ENCODE measurements around the gene POU2F1.

POU2F1 gene

DNA sequence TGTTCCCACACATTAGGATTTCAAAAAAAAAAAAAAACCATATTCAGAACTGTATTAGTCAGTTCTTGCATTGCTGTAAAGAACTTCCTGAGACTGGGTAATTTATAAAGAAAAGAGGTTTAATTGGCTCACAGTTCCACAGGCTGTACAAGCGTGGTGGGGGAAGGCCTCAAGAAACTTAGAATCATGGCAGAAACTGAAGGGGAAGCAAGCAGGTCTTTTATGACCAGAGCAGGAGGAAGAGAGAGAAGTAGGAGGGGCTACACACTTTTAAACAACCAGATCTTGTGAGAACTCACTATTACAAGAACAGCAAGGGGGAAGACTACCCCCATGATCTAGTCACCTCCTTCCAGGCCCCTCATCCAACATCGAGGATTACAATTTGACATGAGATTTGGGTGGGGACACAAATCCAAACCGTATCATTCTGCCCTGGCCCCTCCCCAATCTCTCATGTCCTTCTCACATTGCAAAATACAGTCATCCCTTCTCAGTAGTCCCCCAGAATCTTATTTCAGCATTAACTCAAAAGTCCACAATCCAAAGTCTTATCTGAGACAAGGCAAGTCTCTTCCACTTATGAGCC is 51.8 kb downstream of the POU2F1 start:
- no peak overlapping the region for H3K4me3 ChIP-seq (ENCODE audit: low read depth, low read length)
- TF ChIP-seq, protein P1, sequence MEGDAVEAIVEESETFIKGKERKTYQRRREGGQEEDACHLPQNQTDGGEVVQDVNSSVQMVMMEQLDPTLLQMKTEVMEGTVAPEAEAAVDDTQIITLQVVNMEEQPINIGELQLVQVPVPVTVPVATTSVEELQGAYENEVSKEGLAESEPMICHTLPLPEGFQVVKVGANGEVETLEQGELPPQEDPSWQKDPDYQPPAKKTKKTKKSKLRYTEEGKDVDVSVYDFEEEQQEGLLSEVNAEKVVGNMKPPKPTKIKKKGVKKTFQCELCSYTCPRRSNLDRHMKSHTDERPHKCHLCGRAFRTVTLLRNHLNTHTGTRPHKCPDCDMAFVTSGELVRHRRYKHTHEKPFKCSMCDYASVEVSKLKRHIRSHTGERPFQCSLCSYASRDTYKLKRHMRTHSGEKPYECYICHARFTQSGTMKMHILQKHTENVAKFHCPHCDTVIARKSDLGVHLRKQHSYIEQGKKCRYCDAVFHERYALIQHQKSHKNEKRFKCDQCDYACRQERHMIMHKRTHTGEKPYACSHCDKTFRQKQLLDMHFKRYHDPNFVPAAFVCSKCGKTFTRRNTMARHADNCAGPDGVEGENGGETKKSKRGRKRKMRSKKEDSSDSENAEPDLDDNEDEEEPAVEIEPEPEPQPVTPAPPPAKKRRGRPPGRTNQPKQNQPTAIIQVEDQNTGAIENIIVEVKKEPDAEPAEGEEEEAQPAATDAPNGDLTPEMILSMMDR (IDR thresholded peaks at IDR 0.05; ENCODE audit: low read depth, low read length, missing control alignments) = no peak
- DNase-seq (ENCODE audit: low read depth) = no peak
- in situ Hi-C loops (cut with HindIII; ENCODE audit: low sequenced_read_pairs) = no loop called here

DNA sequence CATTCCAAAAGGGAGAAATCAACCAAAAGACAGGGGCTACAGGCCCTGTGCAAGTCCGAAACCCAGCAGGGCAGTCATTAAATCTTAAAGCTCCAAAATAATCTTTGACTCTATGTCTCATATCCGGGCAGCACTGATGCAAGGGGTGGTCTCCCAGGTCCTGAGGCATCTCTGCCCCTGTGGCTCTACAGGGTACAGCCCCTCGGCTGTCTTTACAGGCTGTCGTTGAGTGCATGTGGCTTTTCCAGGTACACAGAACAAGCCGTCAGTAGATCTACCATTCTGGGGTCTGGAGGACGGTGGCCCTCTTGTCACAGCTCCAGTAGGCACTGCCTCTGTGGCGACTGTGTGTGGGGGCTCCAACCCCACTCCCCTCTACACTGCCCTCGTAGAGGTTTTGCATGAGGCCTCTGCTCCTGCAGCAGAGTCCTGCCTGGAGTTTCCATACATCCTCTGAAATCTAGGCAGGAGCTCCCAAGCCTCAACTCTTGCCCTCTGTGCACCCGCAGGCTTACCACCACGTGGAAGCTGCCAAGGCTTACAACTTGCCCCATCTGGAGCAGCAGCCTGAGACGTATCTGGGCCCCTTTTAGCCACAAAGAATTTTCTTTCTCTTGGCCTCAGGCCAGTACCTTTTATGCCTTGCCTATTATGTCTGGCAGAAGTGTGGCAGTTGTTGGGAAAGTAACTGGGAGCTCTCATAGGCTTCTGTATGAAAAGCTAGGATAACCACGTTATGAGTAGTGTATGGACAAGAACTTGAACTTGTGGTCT is 52.5 kb downstream of the POU2F1 start:
- TF ChIP-seq, protein P1 (IDR thresholded peaks at IDR 0.05; ENCODE audit: low read depth, low read length, missing control alignments) = no peak
- DNase-seq (ENCODE audit: low read depth) = peak; percentile 70
- in situ Hi-C loops (cut with HindIII; ENCODE audit: low sequenced_read_pairs) = no loop called here
- no peak overlapping the region for H3K4me3 ChIP-seq (ENCODE audit: low read depth, low read length)

DNA sequence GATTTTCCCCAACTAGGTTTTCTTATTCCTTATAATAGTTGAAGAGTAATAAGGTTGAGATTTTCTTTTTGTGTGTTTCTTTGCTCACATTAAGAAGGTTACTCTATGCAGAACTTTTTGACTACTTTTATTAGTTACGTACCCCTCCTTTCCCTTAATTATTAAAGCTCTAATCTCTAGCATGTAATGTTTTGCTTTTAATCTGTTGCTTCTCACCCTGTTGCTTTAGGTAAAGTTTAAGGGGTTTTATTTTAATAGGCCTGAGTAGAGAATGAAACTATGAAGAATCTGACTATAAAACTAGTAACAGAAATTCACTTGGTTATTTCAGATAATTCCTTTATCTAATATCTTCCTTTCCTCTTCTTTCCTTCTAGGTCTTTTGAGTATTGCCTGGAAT is 53.4 kb downstream of the POU2F1 start:
- in situ Hi-C loops (cut with HindIII; ENCODE audit: low sequenced_read_pairs) = no loop called here
- TF ChIP-seq, protein P1 (IDR thresholded peaks at IDR 0.05; ENCODE audit: low read depth, low read length, missing control alignments) = no peak
- H3K4me3 ChIP-seq (ENCODE audit: low read depth, low read length) = no peak overlapping the region
- no peak for DNase-seq (ENCODE audit: low read depth)

DNA sequence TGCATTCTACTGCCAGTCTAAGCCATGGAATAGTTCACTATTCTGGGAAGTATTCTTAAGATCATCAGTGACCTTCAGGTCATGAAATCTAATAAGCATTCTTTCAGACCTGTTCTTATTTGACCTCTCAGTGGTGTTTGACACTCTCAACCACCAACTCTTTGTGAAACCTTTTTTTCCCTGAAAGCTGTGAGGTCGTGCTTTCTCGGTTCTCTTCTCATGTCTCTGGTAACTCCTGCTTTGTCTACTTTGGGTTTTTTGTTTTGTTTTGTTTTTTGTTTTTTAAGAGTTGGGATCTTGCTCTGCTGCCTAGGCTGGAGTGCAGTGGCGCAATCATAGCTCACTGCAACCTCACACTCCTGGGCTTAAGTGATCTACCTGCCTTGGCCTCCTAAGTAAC is 56.3 kb downstream of the POU2F1 start:
- no peak for DNase-seq (ENCODE audit: low read depth)
- no peak overlapping the region for H3K4me3 ChIP-seq (ENCODE audit: low read depth, low read length)
- in situ Hi-C loops (cut with HindIII; ENCODE audit: low sequenced_read_pairs) = no loop called here
- TF ChIP-seq, protein P1 (IDR thresholded peaks at IDR 0.05; ENCODE audit: low read depth, low read length, missing control alignments) = no peak

DNA sequence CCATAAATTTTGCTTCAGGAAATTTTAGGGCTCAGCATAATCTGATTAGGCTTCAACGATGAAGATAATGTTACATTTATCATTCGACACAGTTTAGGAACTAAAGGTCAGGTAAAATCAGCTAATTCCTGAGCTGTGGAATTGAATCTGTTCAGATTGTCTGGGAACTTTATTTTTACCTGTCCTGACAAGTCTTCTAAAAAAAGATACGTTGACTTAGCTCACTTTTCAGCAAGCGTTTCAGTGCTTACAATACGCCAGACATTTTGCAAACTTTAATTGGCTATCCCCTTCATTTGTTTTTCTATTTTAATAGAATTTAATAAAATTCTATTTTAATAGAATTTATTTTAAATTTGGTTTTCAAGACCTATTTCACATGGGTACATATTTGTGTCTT is 57.8 kb downstream of the POU2F1 start:
- no peak overlapping the region for H3K4me3 ChIP-seq (ENCODE audit: low read depth, low read length)
- TF ChIP-seq, protein P1 (IDR thresholded peaks at IDR 0.05; ENCODE audit: low read depth, low read length, missing control alignments) = no peak
- DNase-seq (ENCODE audit: low read depth) = no peak
- in situ Hi-C loops (cut with HindIII; ENCODE audit: low sequenced_read_pairs) = no loop called here

DNA sequence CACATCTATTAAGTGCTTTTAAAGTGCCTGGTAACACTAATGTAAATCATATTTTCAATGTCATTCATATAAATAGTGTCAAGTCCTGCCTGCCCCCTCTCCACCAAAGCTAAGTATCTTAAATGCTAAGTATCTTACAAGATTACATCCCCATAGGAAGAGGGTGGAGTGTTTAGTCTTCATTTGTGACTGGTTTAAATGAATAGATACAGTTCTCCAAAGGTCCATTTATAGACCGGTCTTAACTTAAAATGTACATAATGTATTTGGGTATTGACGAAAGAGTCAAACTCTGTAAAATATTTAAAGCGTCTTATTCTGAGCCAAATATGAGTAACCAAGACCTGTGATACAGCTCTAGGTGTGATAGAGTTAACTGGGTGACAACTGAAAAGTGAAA is 60.2 kb downstream of the POU2F1 start:
- in situ Hi-C loops (cut with HindIII; ENCODE audit: low sequenced_read_pairs) = no loop called here
- no peak for DNase-seq (ENCODE audit: low read depth)
- TF ChIP-seq, protein P1 (IDR thresholded peaks at IDR 0.05; ENCODE audit: low read depth, low read length, missing control alignments) = no peak
- H3K4me3 ChIP-seq (ENCODE audit: low read depth, low read length) = no peak overlapping the region

All from astrocyte of the cerebellum (primary cell).